GM18868 (cell line): ENCODE data around the gene FAM120A.

Experiments used
- ATAC-seq: cut with Tn5 transposase; IDR thresholded peaks from one replicate; pipeline ENCODE4 v1.9.1; 2021; ENCODE audit warnings: mild to moderate bottlenecking, moderate library complexity; ENCODE audit not compliant: unreplicated experiment

The FAM120A gene

DNA sequence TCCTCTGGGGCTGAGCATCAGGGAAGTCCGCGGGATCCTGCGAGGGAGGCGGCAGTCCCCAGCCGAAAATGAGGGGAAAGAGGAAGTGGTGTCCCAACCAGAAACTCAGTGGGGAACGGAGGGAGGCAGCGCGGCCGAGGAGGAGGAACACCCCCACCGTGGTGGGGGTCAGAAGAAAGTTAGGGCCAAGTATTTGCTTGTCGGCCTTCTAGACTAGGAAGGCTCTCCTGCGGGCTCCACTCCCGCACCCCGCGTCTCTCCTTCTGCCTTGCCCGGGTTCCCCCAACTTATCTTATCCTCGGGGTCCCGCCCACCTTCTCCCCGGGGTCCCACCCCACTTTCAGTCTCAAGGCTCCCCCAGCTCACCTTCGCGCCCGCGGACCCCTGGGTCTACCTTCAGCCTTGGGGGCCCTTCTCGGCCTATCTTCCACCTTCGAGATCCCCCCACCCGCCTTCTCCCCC is 124.3 kb downstream of the FAM120A start:
- ATAC-seq = peak; percentile 51

DNA sequence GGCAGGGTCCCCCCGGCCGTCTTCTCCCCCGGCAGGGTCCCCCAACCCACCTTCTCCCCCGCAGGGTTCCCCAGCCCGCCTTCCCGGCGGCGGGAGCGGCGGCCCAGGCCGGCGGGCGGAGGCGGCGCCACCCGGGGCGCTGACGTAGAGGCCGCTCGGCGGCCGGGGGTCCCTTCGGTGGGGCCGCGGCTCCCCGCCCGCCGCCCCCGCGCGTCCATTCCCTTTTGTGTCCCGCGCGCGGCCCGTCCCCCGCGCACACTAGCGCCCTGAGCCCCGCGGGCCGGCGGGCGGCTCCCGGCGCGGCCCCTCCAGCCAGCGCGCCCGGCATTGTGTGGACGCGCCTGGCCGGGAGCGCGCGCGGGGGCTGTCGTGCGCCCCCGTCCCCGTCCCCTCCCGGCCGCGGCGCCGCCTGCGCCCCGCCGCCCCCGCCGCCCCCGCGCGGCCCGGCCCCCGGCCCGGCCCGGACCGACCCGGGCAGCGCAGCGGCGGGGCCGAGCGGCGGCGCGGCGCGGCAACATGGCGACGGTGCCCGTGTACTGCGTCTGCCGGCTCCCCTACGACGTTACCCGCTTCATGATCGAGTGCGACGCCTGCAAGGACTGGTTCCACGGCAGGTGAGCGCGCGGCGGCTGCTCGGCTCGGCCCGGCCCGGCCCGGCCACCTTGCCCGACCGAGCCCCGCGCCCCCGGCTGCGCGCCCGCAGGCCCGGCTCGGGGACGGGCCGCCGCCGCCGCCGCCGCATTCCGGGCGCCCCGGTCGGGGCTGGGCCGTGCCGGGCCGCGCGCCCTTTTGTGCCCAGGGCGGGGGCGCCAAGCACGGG is 125.0 kb downstream of the FAM120A start, which contains the start of gene PHF2:
PHF2 (plus strand) TSS at position 327 of the 820 bp plus-strand sequence; CDS start at position 517, 190 bp downstream.
- peak; percentile 44 for ATAC-seq

DNA sequence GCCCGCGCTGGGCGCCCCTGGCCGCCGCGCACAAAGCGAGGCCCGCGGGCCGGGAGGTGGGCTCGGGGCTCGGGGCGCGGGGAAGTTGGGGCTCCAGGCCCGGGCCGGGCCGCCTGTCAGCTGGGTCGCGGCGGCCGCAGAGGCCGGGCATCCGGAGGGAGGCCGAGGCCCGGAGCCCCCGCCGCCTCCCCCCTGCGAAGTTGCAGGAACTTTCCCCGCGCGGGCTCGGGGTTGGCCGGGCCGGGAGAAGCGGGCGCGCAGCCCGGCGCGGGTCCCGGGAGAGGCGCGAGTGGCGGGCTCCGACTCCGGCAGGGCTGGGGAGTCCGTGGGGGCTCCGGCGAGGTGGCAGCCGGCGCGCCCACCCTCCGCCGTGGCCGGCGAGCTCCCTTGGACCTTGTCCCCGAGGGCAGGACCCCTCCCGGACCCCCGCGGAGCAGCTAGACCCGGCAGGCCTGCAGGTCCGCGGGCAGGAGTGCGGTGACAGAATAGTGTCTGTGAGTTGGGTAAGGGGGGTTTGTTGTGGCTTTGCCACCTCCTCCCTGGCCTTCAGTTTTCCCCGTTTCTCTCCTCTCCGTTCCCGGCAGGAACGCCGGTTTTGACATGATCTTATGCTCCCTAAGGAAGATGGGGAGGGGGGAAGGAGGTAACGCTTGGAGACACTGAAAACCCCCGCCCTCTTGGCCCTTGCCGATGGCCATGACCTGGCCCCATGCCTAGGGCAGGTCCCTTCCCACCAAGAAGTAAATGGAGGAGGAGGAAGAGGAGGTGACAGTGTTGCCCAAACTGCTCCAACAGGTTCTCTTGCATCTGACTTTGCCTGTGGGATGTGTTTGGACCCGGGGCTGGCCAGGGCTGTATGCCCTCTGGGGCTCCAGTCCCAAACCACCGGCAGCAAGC is 125.8 kb downstream of the FAM120A start:
- no peak for ATAC-seq

DNA sequence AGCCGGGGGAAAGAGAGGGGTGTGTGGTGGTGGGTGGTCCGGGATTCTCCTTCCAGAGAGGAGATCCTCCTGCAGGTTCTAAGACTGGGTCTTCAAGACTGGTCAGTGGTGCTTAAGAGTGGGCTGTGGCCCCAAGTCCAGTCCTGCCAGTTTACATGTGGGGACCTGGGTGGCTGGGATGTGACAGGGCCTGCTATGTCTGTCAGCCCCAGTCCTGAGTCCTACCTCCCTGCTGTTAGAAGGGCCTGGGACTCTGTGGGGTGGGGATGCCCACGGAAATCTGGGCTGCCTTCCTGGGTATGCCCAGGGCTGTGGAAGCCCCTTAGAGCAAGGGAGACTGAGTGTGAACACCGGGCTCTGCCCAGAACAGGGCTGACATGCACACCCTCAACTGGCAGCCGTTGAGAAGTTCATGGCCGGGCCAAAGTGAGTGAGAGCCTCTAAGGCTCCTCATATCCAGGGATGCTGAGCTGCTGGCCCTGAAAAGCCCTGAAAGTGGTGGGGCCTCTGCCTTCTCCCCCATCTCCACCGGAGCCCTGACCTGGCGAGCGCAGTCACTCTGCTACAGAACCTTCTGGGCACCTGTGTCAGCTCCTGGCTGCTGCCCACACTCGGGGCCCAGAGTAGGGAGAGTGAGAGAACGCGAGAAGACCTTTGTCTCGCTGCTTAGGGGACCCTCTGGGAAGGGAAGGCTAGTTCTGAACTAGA is 126.6 kb downstream of the FAM120A start:
- ATAC-seq = no peak

DNA sequence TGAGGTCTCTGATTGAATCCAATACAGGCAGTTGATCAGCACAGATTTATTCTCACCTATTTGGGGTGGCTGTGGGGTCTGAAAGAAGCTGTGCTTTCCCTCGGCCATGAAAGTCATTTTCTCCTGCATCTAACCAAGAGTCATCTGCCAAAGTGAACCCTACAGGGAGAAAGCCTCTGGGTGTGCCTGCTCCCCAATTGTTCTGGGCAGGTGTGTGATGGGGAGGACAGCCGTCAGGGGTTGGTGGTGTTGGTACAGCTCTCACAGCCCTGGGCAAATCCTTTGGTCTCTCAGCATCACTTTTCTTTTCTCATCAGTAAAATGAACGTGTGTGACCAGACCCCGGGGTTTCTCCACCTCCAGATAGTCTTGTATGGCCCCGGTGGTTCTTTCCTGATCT is 127.4 kb downstream of the FAM120A start:
- no peak for ATAC-seq

DNA sequence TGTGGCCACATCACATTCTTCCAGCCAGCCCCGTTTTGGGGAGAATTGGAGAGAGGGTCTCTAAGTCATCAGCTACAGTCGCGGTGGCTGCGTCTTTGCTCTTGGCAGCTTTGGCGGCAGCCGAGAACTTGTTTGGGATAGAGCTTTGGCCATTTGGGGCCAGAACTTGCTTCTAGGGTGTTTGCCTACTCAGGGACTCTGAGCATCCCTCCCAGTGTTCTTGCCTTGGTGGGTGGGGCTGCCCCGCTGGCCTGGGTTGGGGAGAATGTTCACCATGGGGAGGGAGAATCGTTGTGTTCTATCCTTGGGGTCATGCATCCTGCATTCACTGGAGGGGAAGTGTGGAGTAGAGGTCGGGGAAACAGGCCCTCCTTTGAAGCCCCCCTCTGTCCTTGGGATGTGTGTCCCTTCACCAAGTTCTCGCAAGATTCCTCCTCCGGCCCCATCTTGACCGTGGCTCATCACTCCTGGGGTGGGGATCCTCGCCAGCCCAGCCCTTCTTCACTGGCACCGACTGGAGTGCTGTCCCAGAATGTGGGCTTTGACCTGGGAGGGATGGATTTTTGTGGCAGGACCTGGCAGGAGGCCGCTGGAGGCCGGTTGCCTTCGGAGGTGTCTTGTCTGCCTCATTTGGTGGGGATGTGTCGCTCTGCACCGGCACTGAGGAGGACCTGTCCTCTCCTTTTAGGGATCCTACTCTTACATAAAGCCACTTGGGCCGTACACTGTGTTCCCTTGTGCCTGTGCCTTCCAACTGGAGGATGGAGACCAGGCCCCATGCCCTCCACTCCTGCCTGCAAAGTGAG is 128.4 kb downstream of the FAM120A start:
- no peak for ATAC-seq

DNA sequence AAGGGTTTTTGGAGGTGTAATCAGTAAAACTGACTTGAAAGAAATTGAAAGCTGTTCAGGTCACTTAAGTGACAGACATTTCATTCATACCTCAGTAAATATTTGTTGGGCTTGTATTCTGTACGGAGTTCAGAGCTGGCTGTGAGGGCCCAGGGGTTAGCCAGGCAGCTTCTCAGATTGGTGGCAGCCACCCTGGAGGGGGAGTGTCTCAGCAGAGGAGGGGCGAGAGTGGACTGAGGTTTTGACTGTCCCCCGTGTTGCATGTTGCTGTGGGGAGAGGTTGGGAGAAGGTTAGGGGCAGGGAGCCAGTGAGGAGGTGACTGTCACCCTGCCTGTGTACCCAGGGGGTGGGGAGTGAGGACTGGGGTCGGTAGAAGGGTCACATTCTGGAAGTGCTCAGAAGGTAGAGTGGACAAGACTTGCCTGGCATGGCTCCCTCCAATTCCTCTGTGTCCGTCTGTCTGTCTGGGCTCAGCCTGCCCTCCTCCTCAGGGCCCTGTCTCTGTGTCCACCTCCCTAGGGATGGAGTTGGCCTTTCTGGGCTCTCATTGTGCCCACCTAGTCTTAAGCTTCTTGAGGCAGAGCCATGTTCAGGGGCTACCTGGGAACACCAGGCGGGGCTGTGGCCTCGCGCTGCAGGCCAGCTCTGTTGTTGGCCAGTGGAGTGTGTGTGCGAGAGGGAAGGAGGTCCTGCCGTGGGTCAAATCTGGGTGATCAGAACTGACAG is 129.3 kb downstream of the FAM120A start:
- ATAC-seq = no peak

DNA sequence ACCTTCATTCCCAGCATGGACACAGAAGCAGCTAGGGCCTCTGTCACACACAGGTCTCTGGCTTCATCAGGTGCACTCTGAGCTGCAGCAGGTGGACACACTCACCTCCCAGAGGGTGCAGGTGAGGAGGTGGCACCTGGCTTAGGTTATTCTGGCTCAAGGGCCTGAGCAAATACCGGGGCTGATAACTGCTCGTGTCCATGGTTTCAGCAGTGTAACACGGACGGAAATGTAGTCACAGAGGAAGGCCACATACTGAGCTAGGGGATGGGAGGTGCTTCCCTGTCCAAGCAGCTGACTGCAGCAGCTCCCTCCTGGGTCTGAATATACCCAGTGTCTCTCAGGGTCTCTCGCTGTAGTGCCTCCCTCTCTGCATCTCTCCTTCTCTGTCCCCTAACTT is 130.6 kb downstream of the FAM120A start:
- ATAC-seq = no peak

DNA sequence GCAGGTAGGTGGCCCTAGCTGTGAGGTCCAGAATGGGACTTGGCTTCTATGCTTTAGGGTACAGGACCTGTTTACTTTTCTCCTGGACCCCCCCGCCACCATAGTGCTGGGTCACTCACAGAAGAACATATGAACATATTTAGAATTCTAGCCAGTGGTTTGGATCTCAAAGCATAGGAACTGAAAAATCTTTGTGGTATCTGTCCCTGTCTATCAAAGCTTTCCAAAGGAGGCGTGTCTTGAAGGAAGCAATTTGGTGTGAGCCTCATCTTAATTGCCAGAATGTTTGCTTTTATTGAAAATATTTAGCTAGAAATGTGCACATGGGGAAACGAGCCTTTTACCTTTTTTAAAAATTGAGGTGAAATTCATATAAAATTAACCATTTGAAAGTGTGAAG is 131.1 kb downstream of the FAM120A start:
- no peak for ATAC-seq

DNA sequence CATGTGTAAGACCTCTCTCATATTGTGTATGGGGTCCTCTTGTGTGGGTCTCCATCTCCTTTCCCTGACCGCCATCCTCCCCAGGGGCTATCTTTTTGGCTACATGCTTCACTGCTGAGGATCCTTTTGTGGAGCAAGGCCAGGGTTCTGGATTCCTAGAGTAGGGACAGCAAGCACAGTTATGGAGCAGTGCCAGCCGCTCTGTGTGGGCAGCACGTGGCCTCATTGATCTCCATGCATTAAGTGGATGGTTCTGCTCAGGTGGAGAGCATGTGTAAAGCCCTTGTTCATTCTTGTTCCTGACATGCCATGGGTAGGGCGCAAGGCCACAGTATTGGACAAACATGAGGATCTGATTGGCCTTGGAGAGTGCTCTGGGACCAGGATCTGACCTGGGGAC is 133.8 kb downstream of the FAM120A start:
- ATAC-seq = no peak

DNA sequence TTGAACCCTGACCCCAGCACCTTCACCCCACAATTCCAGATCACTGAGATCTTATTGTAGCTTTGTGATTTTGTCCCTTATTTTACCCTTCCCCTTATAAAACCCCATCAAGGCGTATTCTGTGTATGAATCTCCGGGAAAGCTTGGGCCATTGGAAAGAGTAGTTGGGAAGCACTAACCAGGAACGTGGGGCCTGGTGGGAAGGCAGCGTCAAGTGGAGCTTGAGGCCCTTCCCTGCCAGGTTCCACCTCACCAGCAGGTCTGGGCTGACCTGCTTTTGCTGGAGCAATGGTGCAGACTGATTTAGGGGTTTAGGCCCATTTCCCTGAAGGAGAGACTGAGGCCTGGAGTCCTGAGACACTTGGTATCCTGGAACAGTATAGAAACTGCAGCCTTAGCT is 134.2 kb downstream of the FAM120A start:
- ATAC-seq = no peak

DNA sequence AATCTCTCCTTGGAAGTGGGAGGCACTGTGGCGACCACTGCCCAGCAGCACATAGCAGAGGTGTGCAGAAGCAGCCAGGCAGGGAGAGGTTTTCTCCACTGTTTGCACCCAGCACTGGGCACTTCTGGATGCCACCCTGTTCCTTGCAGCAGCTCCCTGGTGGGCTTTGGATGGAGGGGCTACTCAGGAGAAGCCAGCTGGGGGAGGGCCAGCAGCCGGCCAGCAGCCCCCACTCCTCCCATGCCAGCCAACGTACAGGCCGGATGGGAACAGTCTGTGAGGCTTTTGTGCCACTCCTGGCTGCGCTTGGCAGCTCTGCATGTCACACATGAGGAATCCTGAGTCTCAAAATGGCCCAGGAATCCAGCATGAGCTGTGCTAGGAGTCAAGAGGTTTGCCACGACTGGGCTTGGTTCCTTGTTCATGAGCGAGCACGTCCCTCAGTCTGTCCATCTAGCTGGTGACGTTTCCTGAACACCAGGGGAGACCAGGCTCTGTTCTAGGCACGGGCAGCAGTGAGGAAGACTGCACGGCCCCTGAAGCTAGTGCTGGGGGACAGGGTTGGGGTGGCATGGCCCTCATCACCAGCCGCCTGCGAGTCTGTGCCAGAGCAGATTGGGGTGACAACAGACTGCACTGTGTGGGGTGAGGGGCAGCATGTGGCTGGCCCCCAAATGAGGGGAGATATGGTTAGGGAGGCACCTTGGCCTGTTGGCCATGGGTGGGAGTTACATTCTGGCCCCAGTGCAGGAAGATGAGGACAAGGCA is 135.0 kb downstream of the FAM120A start:
- no peak for ATAC-seq

DNA sequence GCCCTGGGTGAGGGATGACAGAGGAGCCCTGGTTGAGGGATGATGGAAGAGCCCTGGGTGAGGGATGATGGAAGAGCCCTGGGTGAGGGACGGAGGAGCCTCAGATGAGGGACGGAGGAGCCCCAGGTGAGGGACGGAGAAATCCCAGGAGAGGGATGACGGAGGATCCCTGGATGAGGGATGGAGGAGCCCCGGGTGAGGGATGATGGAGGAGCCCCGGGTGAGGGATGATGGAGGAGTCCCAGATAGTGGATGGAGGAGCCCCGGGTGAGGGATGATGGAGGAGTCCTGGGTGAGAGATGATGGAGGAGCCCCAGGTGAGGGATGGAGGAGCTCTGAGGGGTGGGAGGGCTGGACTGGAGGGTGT is 135.8 kb downstream of the FAM120A start:
- ATAC-seq = no peak

DNA sequence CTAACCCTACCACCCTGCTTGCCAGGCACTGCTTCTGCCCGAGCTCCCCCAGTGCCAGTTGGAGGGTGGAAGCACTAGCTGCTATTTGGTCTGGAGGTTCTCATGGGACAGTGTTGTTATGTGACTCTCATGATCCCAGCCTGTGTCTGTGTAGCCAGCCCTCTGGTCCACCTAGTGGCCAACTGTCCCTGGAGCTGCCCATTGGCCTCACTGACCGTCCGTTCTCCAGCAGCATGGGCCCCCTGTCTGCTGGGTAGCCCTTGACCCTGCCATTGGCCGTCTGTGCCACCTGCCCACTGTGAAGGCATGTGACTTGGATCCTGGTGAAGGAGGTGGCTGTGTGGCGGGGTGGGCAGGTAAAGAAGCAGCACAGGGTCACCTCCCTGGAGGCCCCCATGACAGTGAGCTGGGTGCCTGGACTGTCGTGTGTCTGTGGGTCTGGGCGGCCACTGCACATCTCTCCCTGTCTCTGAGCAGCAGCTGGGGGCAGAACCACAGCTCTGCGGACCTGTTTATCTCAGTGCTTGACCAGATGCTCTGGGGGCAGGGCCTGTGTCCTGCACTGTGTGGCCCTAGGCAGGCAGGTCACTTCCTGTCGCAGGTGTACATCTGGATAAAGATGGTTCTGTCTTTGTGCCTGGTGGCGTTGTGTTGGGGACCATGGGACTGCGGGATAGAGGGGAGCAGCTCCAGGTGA is 136.3 kb downstream of the FAM120A start:
- ATAC-seq = no peak

DNA sequence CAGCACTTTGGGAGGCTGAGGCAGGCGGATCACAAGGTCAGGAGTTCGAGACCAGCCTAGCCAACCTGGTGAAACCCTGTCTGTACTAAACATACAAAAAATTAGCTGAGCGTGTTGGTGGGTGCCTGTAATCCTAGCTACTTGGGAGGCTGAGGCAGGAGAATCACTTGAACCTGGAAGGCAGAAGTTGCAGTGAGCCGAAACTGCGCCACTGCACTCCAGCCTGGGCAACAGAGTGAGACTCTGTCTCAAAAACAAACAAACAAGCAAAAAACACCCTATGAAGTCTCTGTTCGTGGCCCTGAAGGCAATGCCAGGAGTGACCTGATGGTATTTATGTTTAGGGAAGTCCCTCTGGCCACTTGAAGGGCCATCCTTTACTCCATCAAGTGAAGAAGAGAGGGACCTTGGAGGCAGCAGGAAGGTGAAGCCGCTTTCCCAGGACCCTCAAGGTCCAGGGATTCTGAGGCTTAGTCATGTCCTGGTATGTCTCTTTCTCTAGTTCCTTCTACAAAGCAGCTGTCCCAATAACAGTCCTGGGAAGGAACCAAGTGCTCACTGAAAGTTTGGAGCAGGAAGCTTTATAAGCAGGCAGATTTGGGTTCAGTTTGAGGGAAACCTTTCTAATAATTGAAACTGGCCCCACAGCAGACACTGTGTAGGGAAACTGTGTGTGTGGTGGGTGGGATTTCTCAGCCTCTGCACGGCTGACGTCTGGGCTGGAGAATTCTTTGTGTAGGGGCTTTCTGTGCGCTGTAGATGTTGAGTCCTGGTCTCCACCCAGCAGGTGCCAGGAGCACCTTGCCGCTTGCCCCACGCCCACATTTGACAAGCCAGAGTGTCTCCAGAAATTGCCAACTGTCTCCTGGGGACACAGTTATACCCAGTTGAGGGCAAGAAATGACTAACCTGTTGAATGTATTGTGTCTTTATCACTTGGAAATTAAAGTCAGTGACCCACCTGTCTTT is 137.4 kb downstream of the FAM120A start:
- no peak for ATAC-seq

DNA sequence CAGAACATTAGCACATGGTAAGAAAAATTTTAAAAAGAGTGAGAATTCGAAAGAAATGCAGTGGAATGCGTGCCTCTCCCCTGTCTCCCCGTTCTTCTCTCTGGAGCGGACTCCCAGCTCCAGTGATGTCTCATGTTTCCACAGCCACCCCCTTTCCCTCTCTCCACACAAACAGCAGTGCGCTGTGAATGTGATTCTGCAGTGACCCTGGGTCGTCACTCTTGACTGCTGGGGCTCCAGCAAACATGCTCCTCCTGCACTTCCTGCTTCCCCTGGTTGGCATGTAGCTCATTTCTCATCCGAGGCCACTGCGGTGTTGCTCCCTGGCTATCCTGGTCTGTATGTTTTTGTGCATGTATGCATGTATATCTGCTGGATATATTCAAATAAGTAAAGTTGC is 138.2 kb downstream of the FAM120A start:
- ATAC-seq = no peak

DNA sequence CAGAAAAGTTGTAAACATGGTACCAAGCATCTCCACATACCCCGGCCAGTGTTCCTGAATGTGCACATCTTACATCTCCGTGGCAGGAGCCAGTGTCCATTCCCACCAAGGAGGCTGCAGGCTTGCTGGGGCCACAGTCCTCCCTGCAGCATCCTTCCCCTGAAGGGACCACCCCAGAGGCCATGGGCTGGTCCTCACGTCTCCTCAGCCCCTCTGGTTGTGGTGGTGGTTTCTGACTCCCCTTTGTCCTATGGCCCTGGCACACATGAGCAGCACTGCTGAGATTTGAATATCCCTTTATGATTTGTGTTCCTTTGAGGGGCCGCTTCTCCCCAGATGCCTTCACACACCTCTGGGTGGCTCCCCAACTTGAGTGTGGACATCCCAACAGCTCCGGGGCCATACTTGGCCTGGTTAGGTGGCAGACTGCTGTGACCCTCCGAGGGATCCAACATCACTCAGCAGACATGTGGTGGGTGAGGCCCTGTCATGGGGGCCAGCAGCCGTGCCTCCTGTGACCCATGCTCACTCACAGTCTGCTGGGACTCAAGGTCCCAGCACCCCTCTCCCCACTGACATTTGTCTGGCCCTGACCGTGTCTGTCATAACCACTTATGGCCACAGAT is 139.2 kb downstream of the FAM120A start:
- ATAC-seq = no peak
